H1 (cell line): ENCODE data around the gene NFXL1. TPM values are rescaled to one million over a fixed set of nuclear protein-coding genes. Genes with fewer than 3 reads are reported as not detected.

Experiments
- CTCF ChIA-PET: fragments of 300-600 bp; sonication (Branson Sonifier 250); formaldehyde crosslinking; loops from one replicate; lab custom pipeline; 2021; ENCODE audit not compliant: partially characterized antibody; lab: Charles Lee
- POLR2A ChIA-PET: fragments of 300-600 bp; sonication (Branson Sonifier 250); formaldehyde crosslinking; loops from one replicate; lab custom pipeline; 2021; ENCODE audit warnings: inconsistent platforms; ENCODE audit not compliant: partially characterized antibody; lab: Charles Lee
- DNase-seq, 2 experiments: peaks; one replicate each; pipeline versions ENCODE4 v3.0.0 to v3.0.0-alpha.2; 2010 to 2022; ENCODE audit warnings: low spot score in 2 of 2, low read depth in 1 of 2, mixed read lengths in 1 of 2
- FAIRE-seq: peaks from 2 replicates; lab custom pipeline; 2011; peaks lifted over from hg19 to GRCh38; lab: Jason Lieb, UNC
- H2AFZ ChIP-seq: 2 replicates; pipeline ENCODE4 v1.8.1; 2012; ENCODE audit warnings: low read length, inconsistent platforms
- H2AK5ac ChIP-seq: 2 replicates; pipeline ENCODE4 v1.6.1; 2013; ENCODE audit warnings: low read depth, low read length
- H2BK120ac ChIP-seq: replicated peaks from 2 replicates; pipeline ENCODE3; 2013; ENCODE audit warnings: low read depth, low read length, inconsistent platforms
- H2BK12ac ChIP-seq: 2 replicates; pipeline ENCODE4 v1.6.1; 2013; ENCODE audit warnings: low read depth, low read length
- H2BK15ac ChIP-seq: 2 replicates; pipeline ENCODE4 v1.6.1; 2013; ENCODE audit warnings: low read length
- H2BK20ac ChIP-seq: 2 replicates; pipeline ENCODE4 v1.6.1; 2013; ENCODE audit warnings: low read length
- H2BK5ac ChIP-seq: 2 replicates; pipeline ENCODE4 v1.6.1; 2013; ENCODE audit warnings: low read depth, low read length
- H3K14ac ChIP-seq: 2 replicates; pipeline ENCODE4 v1.6.1; 2013; ENCODE audit warnings: inconsistent platforms; ENCODE audit not compliant: insufficient read length
- H3K18ac ChIP-seq: 2 replicates; pipeline ENCODE4 v1.6.1; 2013; ENCODE audit warnings: low read length; ENCODE audit errors: extremely low read depth
- H3K23ac ChIP-seq: 2 replicates; pipeline ENCODE4 v1.6.1; 2013; ENCODE audit warnings: inconsistent platforms; ENCODE audit not compliant: insufficient read length
- H3K23me2 ChIP-seq: 2 replicates; pipeline ENCODE4 v1.6.1; 2013; ENCODE audit warnings: low read depth, low read length
- H3K27ac ChIP-seq: 2 replicates; pipeline ENCODE4 v1.6.1; 2011; ENCODE audit warnings: low read depth, low read length, inconsistent platforms
- H3K27me3 ChIP-seq, 4 experiments: replicated peaks in 1 of 4; 1 replicate in 1 of 4; 2 replicates in 3 of 4; pipeline versions ENCODE4 v1.6.1 to v1.8.1; 2011 to 2013; ENCODE audit warnings: low read length in 3 of 4, mild to moderate bottlenecking in 3 of 4, inconsistent platforms in 2 of 4, mixed read lengths in 2 of 4, moderate library complexity in 1 of 4; ENCODE audit not compliant: control insufficient read depth in 3 of 4, insufficient read depth in 3 of 4; ENCODE audit errors: extremely low read depth in 1 of 4
- H3K36me3 ChIP-seq, 4 experiments: 2 replicates each; pipeline versions ENCODE4 v1.6.1 to v1.8.1; 2011 to 2013; ENCODE audit warnings: mild to moderate bottlenecking in 4 of 4, low read length in 3 of 4, moderate library complexity in 2 of 4, control low read depth in 1 of 4, inconsistent platforms in 1 of 4; ENCODE audit not compliant: insufficient read depth in 4 of 4, control insufficient read depth in 2 of 4
- H3K4ac ChIP-seq: replicated peaks from 2 replicates; pipeline ENCODE3; 2013; ENCODE audit warnings: low read length, low read depth, mixed read lengths, inconsistent platforms; ENCODE audit not compliant: insufficient read length
- H3K4me1 ChIP-seq, 4 experiments: replicated peaks in 1 of 4; 1 replicate in 1 of 4; 2 replicates in 3 of 4; pipeline versions ENCODE4 v1.6.1 to v1.8.1; 2011 to 2013; ENCODE audit warnings: low read length in 3 of 4, inconsistent platforms in 2 of 4, mixed read lengths in 1 of 4; ENCODE audit not compliant: insufficient read depth in 4 of 4, control insufficient read depth in 3 of 4
- H3K4me2 ChIP-seq, 2 experiments: 2 replicates each; pipeline versions ENCODE4 v1.6.1 to v1.8.1; 2011 to 2013; ENCODE audit warnings: low read depth in 2 of 2, low read length in 2 of 2, control low read depth in 1 of 2, inconsistent platforms in 1 of 2, mild to moderate bottlenecking in 1 of 2; ENCODE audit not compliant: insufficient read depth in 1 of 2
- H3K4me3 ChIP-seq, 4 experiments: fragments of 200-600, 300-600 bp in 1 of 4; sonication (generic), shearing (Covaris generic), sonication (Bioruptor Twin) in 1 of 4; 2 replicates each; pipeline versions ENCODE4 v1.5.1 to v1.8.1; 2011 to 2016; ENCODE audit warnings: low read length in 4 of 4, low read depth in 3 of 4, control low read depth in 2 of 4, inconsistent platforms in 2 of 4, mild to moderate bottlenecking in 2 of 4, mixed read lengths in 1 of 4, moderate library complexity in 1 of 4; ENCODE audit not compliant: insufficient read depth in 2 of 4; ENCODE audit errors: extremely low read depth in 1 of 4
- H3K56ac ChIP-seq: replicated peaks from 2 replicates; pipeline ENCODE3; 2013; ENCODE audit warnings: low read depth, mild to moderate bottlenecking, mixed read lengths, low read length, inconsistent platforms; ENCODE audit not compliant: insufficient read length
- H3K79me1 ChIP-seq: 2 replicates; pipeline ENCODE4 v1.6.1; 2013; ENCODE audit warnings: low read depth, low read length, control low read depth
- H3K79me2 ChIP-seq, 2 experiments: 2 replicates each; pipeline versions ENCODE4 v1.6.1 to v1.8.1; 2012 to 2013; ENCODE audit warnings: low read length in 2 of 2, mild to moderate bottlenecking in 2 of 2, inconsistent platforms in 1 of 2; ENCODE audit not compliant: insufficient read depth in 2 of 2, control insufficient read depth in 1 of 2
- H3K9ac ChIP-seq, 4 experiments: replicated peaks in 1 of 4; 1 replicate in 1 of 4; 2 replicates in 3 of 4; pipeline versions ENCODE4 v1.6.1 to v1.8.1; 2011 to 2013; ENCODE audit warnings: low read depth in 3 of 4, low read length in 3 of 4, control low read depth in 2 of 4, mild to moderate bottlenecking in 2 of 4, moderate library complexity in 2 of 4, inconsistent platforms in 1 of 4; ENCODE audit errors: extremely low read depth in 1 of 4
- H3K9me3 ChIP-seq, 2 experiments: 2 replicates each; pipeline versions ENCODE4 v1.6.1 to v1.8.1; 2012 to 2013; ENCODE audit warnings: mild to moderate bottlenecking in 2 of 2, moderate library complexity in 2 of 2, control low read depth in 1 of 2, inconsistent platforms in 1 of 2, low read depth in 1 of 2, low read length in 1 of 2, mixed read lengths in 1 of 2; ENCODE audit not compliant: insufficient read depth in 2 of 2
- H4K20me1 ChIP-seq, 2 experiments: replicated peaks in 1 of 2; 2 replicates each; pipeline versions ENCODE3 to v1.8.1; 2011 to 2013; ENCODE audit warnings: inconsistent platforms in 2 of 2, low read length in 2 of 2, mild to moderate bottlenecking in 1 of 2; ENCODE audit not compliant: insufficient read depth in 2 of 2, control insufficient read depth in 1 of 2
- H4K5ac ChIP-seq: 2 replicates; pipeline ENCODE4 v1.6.1; 2013; ENCODE audit warnings: low read length, low read depth, mixed read lengths, inconsistent platforms; ENCODE audit not compliant: insufficient read length
- H4K8ac ChIP-seq: 2 replicates; pipeline ENCODE4 v1.8.0; 2013; ENCODE audit warnings: mild to moderate bottlenecking, moderate library complexity, low read length, inconsistent platforms; ENCODE audit not compliant: insufficient read depth; ENCODE audit errors: extremely low read depth
- H4K91ac ChIP-seq: replicated peaks from 2 replicates; pipeline ENCODE3; 2013; ENCODE audit warnings: low read length, mixed read lengths, inconsistent platforms; ENCODE audit not compliant: insufficient read length
- GTF2F1 ChIP-seq: IDR thresholded peaks from 2 replicates; pipeline ENCODE4 v1.6.1; 2012; ENCODE audit warnings: low read depth, low read length, improper control_type of control experiment, borderline replicate concordance
- TAF7 ChIP-seq: optimal IDR thresholded peaks from 2 replicates; pipeline ENCODE3; 2011; ENCODE audit warnings: low read depth, mild to moderate bottlenecking, inconsistent platforms, low read length, moderate library complexity, borderline replicate concordance
- WGBS, 2 experiments: shearing (Covaris generic) in 1 of 2; methylation state at CpG; one replicate each; pipeline versions ENCODE4 v1.1.6 to v1.1.7; 2013 to 2015; ENCODE audit warnings: low lambda C conversion rate in 2 of 2, mixed read lengths in 2 of 2, inconsistent platforms in 1 of 2, low coverage in 1 of 2, missing lambda C conversion rate in 1 of 2; ENCODE audit not compliant: insufficient replicate concordance in 2 of 2, insufficient coverage in 1 of 2, insufficient read length in 1 of 2; ENCODE audit errors: extremely low coverage in 1 of 2, missing lambda C conversion rate in 1 of 2; 5-methylcytosine and 5-hydroxymethylcytosine counted together
- polyA plus RNA-seq, 7 experiments: library from polyadenylated mRNA; depleted of rRNA in 3 of 7; stranded (reverse) in 5 of 7; unstranded in 2 of 7; fragments of >200 nt in 5 of 7; fragments of 200-250 nt in 2 of 7; gene quantifications; 1 replicate in 5 of 7; 2 replicates in 1 of 7; 4 replicates in 1 of 7; pipeline versions ENCODE4 v1.2.1 to v1.2.3, GENCODE V29; 2011 to 2013; ENCODE audit warnings: missing spikeins in 2 of 7, mixed read lengths in 2 of 7
- total RNA-seq: library from RNA; stranded (reverse); fragmentation: NEBNext Ultra II Directional; extraction: Animal tissue kit (Norgen Biotek cat#: 25700); gene quantifications from 2 replicates; pipeline ENCODE4 v1.2.1, GENCODE V29; 2021

NFXL1 gene
- total and polyA plus RNA-seq, 2 of the 8 experiments (the other 6 are each of a cell fraction or from before 2014, with no cell fraction given) = 10.0 to 29.5 TPM

GRCh38 chr4:47891928-47892327 is 22.5 kb downstream of the NFXL1 start:
- WGBS, 2 experiments = no CpG with 5 or more reads among the region's 1 CpG
- H3K4me1 ChIP-seq = no peaks in the 10 kb centered on the region
- H4K5ac ChIP-seq = no peak overlapping the region
- no peak overlapping the region for H3K4me3 ChIP-seq
- H3K23me2 ChIP-seq = no peaks in the 10 kb centered on the region
- H2BK15ac ChIP-seq = no peak overlapping the region
- no peak overlapping the region for H3K4ac ChIP-seq
- no peak overlapping the region for H3K4me2 ChIP-seq
- H2BK120ac ChIP-seq = no peak overlapping the region
- H3K27me3 ChIP-seq = no peaks in the 10 kb centered on the region
- ChIA-PET POLR2A (no interaction called here), CTCF (interaction anchor here (0.6 kb wide), 1 partner anchor 159 kb away, joined by 3 read pairs; no protein-coding TSS in a partner anchor)
- no peak overlapping the region for H3K9ac ChIP-seq
- H3K27ac ChIP-seq = no peak overlapping the region
- no peaks in the 10 kb centered on the region for H4K20me1 ChIP-seq
- H3K18ac ChIP-seq = no peak overlapping the region
- no peak overlapping the region for H2BK12ac ChIP-seq
- H3K14ac ChIP-seq = no peak overlapping the region
- no peaks in the 10 kb centered on the region for H3K9me3 ChIP-seq
- no peak overlapping the region for H2AFZ ChIP-seq
- no peak overlapping the region for H2AK5ac ChIP-seq
- DNase-seq = no peak
- no peak overlapping the region for H3K23ac ChIP-seq
- no peak overlapping the region for H2BK5ac ChIP-seq
- peaks cover 13 to 87% (median 42%) of the 10 kb centered on the region in 4 experiments; a peak in 7 of 8 replicates for H3K36me3 ChIP-seq
- no peaks in the 10 kb centered on the region for H3K79me1 ChIP-seq
- H4K91ac ChIP-seq = no peak overlapping the region
- H3K56ac ChIP-seq = no peak overlapping the region
- FAIRE-seq = no peak
- H3K79me2 ChIP-seq = no peaks in the 10 kb centered on the region
- no peak overlapping the region for H4K8ac ChIP-seq
- H2BK20ac ChIP-seq = no peak overlapping the region
- TF ChIP-seq TAF7 = no peak
- no peak for TF ChIP-seq GTF2F1
